ENCODE measurements around the gene KRCC1.

Gene KRCC1

GRCh38 chr2:88080545-88080944, 25.0 kb upstream of the KRCC1 start:
- Histone ChIP-seq H3K4me1 (no peaks in the 10 kb centered on the region), H3K4me3 (ENCODE audit: low read depth, low read length) (no peak overlapping the region), H3K27me3 (ENCODE audit: control insufficient read depth, insufficient read depth, low read length) (no peaks in the 10 kb centered on the region), H3K9me3 (ENCODE audit: control insufficient read depth, low read length) (no peaks in the 10 kb centered on the region), H3K79me2 (no peaks in the 10 kb centered on the region), H3K4me2 (ENCODE audit: low read length) (no peak overlapping the region), H3K9ac (no peak overlapping the region), H3K36me3 (ENCODE audit: control insufficient read depth, insufficient read depth, low read length) (no peaks in the 10 kb centered on the region), H2AFZ (no peak overlapping the region), H3K27ac (no peak overlapping the region)
- TF ChIP-seq CTCF (IDR thresholded peaks at IDR 0.05), result no peak

GRCh38 chr2:88078643-88079172, 23.1 kb upstream of the KRCC1 start:
- no peaks in the 10 kb centered on the region for H3K36me3 ChIP-seq (ENCODE audit: control insufficient read depth, insufficient read depth, low read length)
- H3K4me3 ChIP-seq (ENCODE audit: low read depth, low read length), result no peak overlapping the region
- no peak overlapping the region for H2AFZ ChIP-seq
- H3K27ac ChIP-seq, result no peak overlapping the region
- H3K79me2 ChIP-seq, result no peaks in the 10 kb centered on the region
- TF ChIP-seq CTCF (IDR thresholded peaks at IDR 0.05), result no peak
- no peaks in the 10 kb centered on the region for H3K27me3 ChIP-seq (ENCODE audit: control insufficient read depth, insufficient read depth, low read length)
- H3K4me2 ChIP-seq (ENCODE audit: low read length), result no peak overlapping the region
- no peaks in the 10 kb centered on the region for H3K4me1 ChIP-seq
- no peaks in the 10 kb centered on the region for H3K9me3 ChIP-seq (ENCODE audit: control insufficient read depth, low read length)
- H3K9ac ChIP-seq, result no peak overlapping the region

GRCh38 chr2:88077080-88077479, 21.5 kb upstream of the KRCC1 start:
- Histone ChIP-seq H3K9me3 (ENCODE audit: control insufficient read depth, low read length) (no peaks in the 10 kb centered on the region), H3K27me3 (ENCODE audit: control insufficient read depth, insufficient read depth, low read length) (no peaks in the 10 kb centered on the region), H3K4me2 (ENCODE audit: low read length) (no peak overlapping the region), H2AFZ (no peak overlapping the region), H3K4me3 (ENCODE audit: low read depth, low read length) (no peak overlapping the region), H3K36me3 (ENCODE audit: control insufficient read depth, insufficient read depth, low read length) (no peaks in the 10 kb centered on the region), H3K4me1 (no peaks in the 10 kb centered on the region), H3K9ac (no peak overlapping the region), H3K79me2 (no peaks in the 10 kb centered on the region), H3K27ac (no peak overlapping the region)
- no peak for TF ChIP-seq CTCF (IDR thresholded peaks at IDR 0.05)

GRCh38 chr2:88074854-88075292, 19.3 kb upstream of the KRCC1 start:
- Histone ChIP-seq H3K27me3 (ENCODE audit: control insufficient read depth, insufficient read depth, low read length) (no peaks in the 10 kb centered on the region), H3K27ac (no peak overlapping the region), H3K4me1 (no peaks in the 10 kb centered on the region), H3K9me3 (ENCODE audit: control insufficient read depth, low read length) (no peaks in the 10 kb centered on the region), H3K9ac (no peak overlapping the region), H3K36me3 (ENCODE audit: control insufficient read depth, insufficient read depth, low read length) (no peaks in the 10 kb centered on the region), H3K79me2 (no peaks in the 10 kb centered on the region), H3K4me2 (ENCODE audit: low read length) (no peak overlapping the region), H2AFZ (no peak overlapping the region), H3K4me3 (ENCODE audit: low read depth, low read length) (no peak overlapping the region)
- no peak for TF ChIP-seq CTCF (IDR thresholded peaks at IDR 0.05)

- Histone ChIP-seq H3K79me2 (no peaks in the 10 kb centered on the region), H3K9ac (no peak overlapping the region), H3K4me2 (ENCODE audit: low read length) (no peak overlapping the region), H3K27ac (no peak overlapping the region), H3K4me1 (no peaks in the 10 kb centered on the region), H3K27me3 (ENCODE audit: control insufficient read depth, insufficient read depth, low read length) (no peaks in the 10 kb centered on the region), H2AFZ (no peak overlapping the region), H3K36me3 (ENCODE audit: control insufficient read depth, insufficient read depth, low read length) (no peaks in the 10 kb centered on the region), H3K4me3 (ENCODE audit: low read depth, low read length) (no peak overlapping the region), H3K9me3 (ENCODE audit: control insufficient read depth, low read length) (no peaks in the 10 kb centered on the region)
- no peak for TF ChIP-seq CTCF (IDR thresholded peaks at IDR 0.05)
Measured at GRCh38 chr2:88074150-88074549, 18.6 kb upstream of the KRCC1 start.
